Stomach (tissue), 9 donors: Measurements from ENCODE around the gene CXCL1. TPM values are rescaled to one million over a fixed set of nuclear protein-coding genes. Genes with fewer than 3 reads are reported as not detected.

Experiments used
- DNase-seq, 2 donors: peaks; one replicate each; pipeline versions ENCODE4 v3.0.0 to v3.0.0-alpha.2; 2013 to 2019
- H3K27ac ChIP-seq, 5 donors: fragments of 200-600 bp in 4 of 5; sonication (generic) in 4 of 5; one replicate each; pipeline ENCODE4 v1.5.1; 2013 to 2019; ENCODE audit warnings: mild to moderate bottlenecking in 1 of 5, moderate library complexity in 1 of 5
- H3K27me3 ChIP-seq, 3 donors: fragments of 200-600 bp; sonication (generic); one replicate each; pipeline ENCODE4 v1.5.1; 2017 to 2019; ENCODE audit warnings: mixed run types in 1 of 3
- H3K36me3 ChIP-seq, 4 donors: fragments of 200-600 bp; sonication (generic); 1 replicate in 3 of 4; 2 replicates in 1 of 4; pipeline ENCODE4 v1.5.1; 2016 to 2019
- H3K4me1 ChIP-seq, 4 donors: fragments of 200-600 bp; sonication (generic); one replicate each; pipeline ENCODE4 v1.5.1; 2016 to 2019
- H3K4me3 ChIP-seq, 4 donors: fragments of 200-600 bp; sonication (generic) in 3 of 4; one replicate each; pipeline ENCODE4 v1.5.1; 2016 to 2019; ENCODE audit warnings: mild to moderate bottlenecking in 1 of 4
- H3K9me3 ChIP-seq, 4 donors: fragments of 200-600 bp; sonication (generic); one replicate each; pipeline ENCODE4 v1.5.1; 2016 to 2019
- CTCF ChIP-seq, 7 experiments: fragments of 450-650 bp in 4 of 7; fragments of 200-600 bp in 3 of 7; sonication (generic) in 3 of 7; IDR thresholded peaks; one replicate each; pipeline ENCODE4 v1.5.1; 2016 to 2019; ENCODE audit warnings: antibody characterized with exemption in 7 of 7, control low read depth in 2 of 7, mild to moderate bottlenecking in 1 of 7
- EP300 ChIP-seq: sonication (generic); formaldehyde crosslinking; IDR thresholded peaks from one replicate; pipeline ENCODE4 v1.6.1; 2017; ENCODE audit warnings: antibody characterized with exemption
- POLR2A ChIP-seq, 4 donors: fragments of 450-650 bp; IDR thresholded peaks; one replicate each; pipeline ENCODE4 v1.6.1; 2016; ENCODE audit warnings: antibody characterized with exemption in 4 of 4, control low read depth in 2 of 4, mild to moderate bottlenecking in 1 of 4, moderate library complexity in 1 of 4
- POLR2AphosphoS5 ChIP-seq, 3 donors: sonication (generic); formaldehyde crosslinking; IDR thresholded peaks; one replicate each; pipeline ENCODE4 v1.6.1; 2016; ENCODE audit warnings: antibody characterized with exemption in 3 of 3
- WGBS, 5 donors: extraction: QIAGEN DNeasy Blood & Tissue Kit in 3 of 5; methylation state at CpG; one replicate each; pipeline versions ENCODE4 v1.1.5 to v1.1.7; 2013 to 2018; 5-methylcytosine and 5-hydroxymethylcytosine counted together
- intact Hi-C: fragments of 100-400 bp; cut with DNase I; formaldehyde crosslinking; loops from one replicate; pipeline ENCODE4 v1.15.1; 2023; ENCODE audit warnings: low total_unique reads
- polyA plus RNA-seq, 3 donors: library from polyadenylated mRNA; stranded (reverse); fragments of 200-250 nt; gene quantifications; one replicate each; pipeline ENCODE4 v1.2.3, GENCODE V29; 2013
- total RNA-seq, 5 donors: library from RNA; depleted of rRNA; stranded (reverse); fragments of >200 nt; gene quantifications; one replicate each; pipeline versions ENCODE4 v1.1.0 to v1.2.3, GENCODE V29; 2014 to 2016
- donor health status: healthy with polysubstance abuse.
- donor health status: Bipolar disorder and iron deficiency.
- donor health status: healthy.

The CXCL1 gene
- total and polyA plus RNA-seq, 8 donors, result 1.8 to 62.1 (median 30.1) TPM

GRCh38 chr4:73892966-73893365 is 23.8 kb downstream of the CXCL1 start:
- H3K36me3 ChIP-seq, result no peaks in the 10 kb centered on the region
- TF ChIP-seq EP300 (no peak), POLR2AphosphoS5 (IDR thresholded peaks at IDR 0.05) (no peak), POLR2A (IDR thresholded peaks at IDR 0.05) (no peak), CTCF (IDR thresholded peaks at IDR 0.05) (no peak)
- 43 to 74% (median 57%) methylated on average over 3 of the region's 3 CpGs for WGBS, 5 donors
- H3K27me3 ChIP-seq, result no peaks in the 10 kb centered on the region
- H3K27ac ChIP-seq, result no peak overlapping the region
- H3K4me1 ChIP-seq, result peaks cover 0 to 16% (median 0%) of the 10 kb centered on the region in 4 donors
- intact Hi-C loops, result no loop called here
- H3K4me3 ChIP-seq, result no peak overlapping the region
- DNase-seq, result no peak
- no peaks in the 10 kb centered on the region for H3K9me3 ChIP-seq

GRCh38 chr4:73894001-73894400 is 24.8 kb downstream of the CXCL1 start:
- Histone ChIP-seq H3K4me3 (no peak overlapping the region), H3K27me3 (no peaks in the 10 kb centered on the region), H3K36me3 (no peaks in the 10 kb centered on the region), H3K9me3 (no peaks in the 10 kb centered on the region), H3K27ac (no peak overlapping the region), H3K4me1 (peaks cover 0 to 16% (median 0%) of the 10 kb centered on the region in 4 donors)
- intact Hi-C loops, result no loop called here
- 42 to 69% (median 60%) methylated on average over 2 of the region's 2 CpGs for WGBS, 5 donors
- no peak for DNase-seq
- TF ChIP-seq CTCF (IDR thresholded peaks at IDR 0.05) (no peak), POLR2A (IDR thresholded peaks at IDR 0.05) (no peak), EP300 (no peak), POLR2AphosphoS5 (IDR thresholded peaks at IDR 0.05) (no peak)

- H3K4me3 ChIP-seq, result no peak overlapping the region
Observed at GRCh38 chr4:73895201-73896175, 26.3 kb downstream of the CXCL1 start.

GRCh38 chr4:73896416-73896815 is 27.2 kb downstream of the CXCL1 start:
- no peak for TF ChIP-seq POLR2AphosphoS5 (IDR thresholded peaks at IDR 0.05)
- TF ChIP-seq EP300, result no peak
- no peak for TF ChIP-seq CTCF (IDR thresholded peaks at IDR 0.05)
- TF ChIP-seq POLR2A (IDR thresholded peaks at IDR 0.05), result no peak
- no peak for DNase-seq
- H3K4me3 ChIP-seq, result no peak overlapping the region
- no peaks in the 10 kb centered on the region for H3K9me3 ChIP-seq
- intact Hi-C loops, result no loop called here
- H3K27me3 ChIP-seq, result no peaks in the 10 kb centered on the region
- 88 to 96% (median 94%) methylated on average over 2 of the region's 2 CpGs for WGBS, 5 donors
- no peak overlapping the region for H3K27ac ChIP-seq
- H3K4me1 ChIP-seq, result peaks cover 0 to 13% (median 0%) of the 10 kb centered on the region in 4 donors
- no peaks in the 10 kb centered on the region for H3K36me3 ChIP-seq

More at GRCh38 chr4:73895201-73896175, 26.3 kb downstream of the CXCL1 start:
- WGBS, 5 donors, result 46 to 56% (median 56%) methylated on average over 9 of the region's 9 CpGs
- H3K27me3 ChIP-seq, result no peaks in the 10 kb centered on the region
- no peaks in the 10 kb centered on the region for H3K36me3 ChIP-seq
- intact Hi-C loops, result no loop called here
- peak in 1 of 2 donors; percentile 33 for DNase-seq
- H3K9me3 ChIP-seq, result no peaks in the 10 kb centered on the region
- peaks cover 0 to 16% (median 0%) of the 10 kb centered on the region in 4 donors for H3K4me1 ChIP-seq
- no peak overlapping the region for H3K27ac ChIP-seq
- TF ChIP-seq CTCF (IDR thresholded peaks at IDR 0.05), result no peak
- no peak for TF ChIP-seq POLR2AphosphoS5 (IDR thresholded peaks at IDR 0.05)
- no peak for TF ChIP-seq EP300
- TF ChIP-seq POLR2A (IDR thresholded peaks at IDR 0.05), result no peak
